A549 (cell line): Measurements from ENCODE around the gene ERP44. TPM values are rescaled to one million over a fixed set of nuclear protein-coding genes. Genes with fewer than 3 reads are reported as not detected.

Experiments
- ATAC-seq, 2 experiments: fragments of 200-7000 bp in 1 of 2; fragments of >200 bp in 1 of 2; cut with Nextera tagmentation in 1 of 2; cut with Tn5 transposase in 1 of 2; 3 replicates each; pipeline versions ENCODE4 v1.8.0 to v1.9.1; 2018 to 2020; ENCODE audit warnings: mild to moderate bottlenecking in 1 of 2, moderate library complexity in 1 of 2
- CTCF ChIA-PET: fragments of 300-600 bp; sonication (Branson Sonifier 250); formaldehyde crosslinking; extraction: SDS; loops from one replicate; lab custom pipeline; 2021; ENCODE audit warnings: antibody characterized with exemption, inconsistent platforms; lab: Yijun Ruan, JAX
- POLR2A ChIA-PET: fragments of 350-600 bp; formaldehyde crosslinking; extraction: SDS; loops from one replicate; lab custom pipeline; 2021; ENCODE audit warnings: antibody characterized with exemption, inconsistent platforms; lab: Yijun Ruan, JAX
- DNase-seq, 2 experiments: peaks; one replicate each; pipeline versions ENCODE4 v3.0.0 to v3.0.0-alpha.2; 2011 to 2016; ENCODE audit warnings: low read depth in 1 of 2, low spot score in 1 of 2
- FAIRE-seq: peaks from 2 replicates; lab custom pipeline; 2011; peaks lifted over from hg19 to GRCh38; lab: Jason Lieb, UNC
- H3K27ac ChIP-seq, 2 experiments: fragments of >200 bp; sonication (Bioruptor Twin); formaldehyde crosslinking; 3 replicates each; pipeline ENCODE4 v1.5.1; 2016 to 2017
- H3K4me1 ChIP-seq: fragments of >200 bp; sonication (Bioruptor Twin); formaldehyde crosslinking; 3 replicates; pipeline ENCODE4 v1.6.1; 2016
- H3K4me2 ChIP-seq: fragments of >200 bp; sonication (Bioruptor Twin); formaldehyde crosslinking; 3 replicates; pipeline ENCODE4 v1.6.1; 2016
- H3K4me3 ChIP-seq: fragments of >200 bp; sonication (Bioruptor Twin); formaldehyde crosslinking; 3 replicates; pipeline ENCODE4 v1.5.1; 2016
- H3K9me3 ChIP-seq: fragments of >200 bp; sonication (Bioruptor Twin); formaldehyde crosslinking; 3 replicates; pipeline ENCODE4 v1.6.1; 2016
- BCL3 ChIP-seq: fragments of >200 bp; sonication (Bioruptor Twin); formaldehyde crosslinking; IDR thresholded peaks from 3 replicates; pipeline ENCODE4 v1.6.1; 2016
- CBX2 ChIP-seq: fragments of 200-600 bp; sonication (generic); IDR thresholded peaks from 2 replicates; pipeline ENCODE4 v1.6.1; 2016; ENCODE audit warnings: low read depth, mild to moderate bottlenecking, borderline replicate concordance
- CBX8 ChIP-seq: fragments of 200-600 bp; sonication (generic); IDR thresholded peaks from 2 replicates; pipeline ENCODE4 v1.6.1; 2016
- CEBPB ChIP-seq, 2 experiments: fragments of >200 bp in 1 of 2; sonication (Bioruptor Twin) in 1 of 2; formaldehyde crosslinking in 1 of 2; IDR thresholded peaks; 2 replicates each; pipeline ENCODE4 v1.6.1; 2012 to 2016
- CHD4 ChIP-seq: fragments of 200-600 bp; sonication (generic); IDR thresholded peaks from 2 replicates; pipeline ENCODE4 v1.6.1; 2016; ENCODE audit warnings: antibody characterized with exemption, mild to moderate bottlenecking, borderline replicate concordance
- EHF ChIP-seq: fragments of 250-450 bp; sonication (Bioruptor Pico); IDR thresholded peaks from 2 replicates; pipeline ENCODE4 v1.5.0; 2020; ENCODE audit warnings: mild to moderate bottlenecking
- ELK1 ChIP-seq: fragments of 150-350 bp; IDR thresholded peaks from 2 replicates; pipeline ENCODE4 v1.6.1; 2014; ENCODE audit warnings: low read depth, mild to moderate bottlenecking, low read length
- EP300 ChIP-seq, 2 experiments: fragments of >200 bp; sonication (Bioruptor Twin); formaldehyde crosslinking; IDR thresholded peaks; 2 replicates in 1 of 2; 3 replicates in 1 of 2; pipeline ENCODE4 v1.6.1; 2016 to 2017
- ESRRA ChIP-seq: fragments of 150-350 bp; IDR thresholded peaks from 2 replicates; pipeline ENCODE4 v1.6.1; 2014; ENCODE audit warnings: mild to moderate bottlenecking, low read length, borderline replicate concordance
- FOSL2 ChIP-seq, 2 experiments: fragments of 450-650 bp in 1 of 2; fragments of >200 bp in 1 of 2; sonication (Bioruptor Twin) in 1 of 2; formaldehyde crosslinking; IDR thresholded peaks; 2 replicates each; pipeline versions ENCODE4 v1.5.0 to v1.6.1; 2016 to 2020; ENCODE audit warnings: mild to moderate bottlenecking in 1 of 2, moderate library complexity in 1 of 2
- GATA3 ChIP-seq: IDR thresholded peaks from 2 replicates; pipeline ENCODE4 v1.6.1; 2012; ENCODE audit warnings: borderline replicate concordance
- HDAC2 ChIP-seq: fragments of 200-600 bp; sonication (generic); IDR thresholded peaks from 2 replicates; pipeline ENCODE4 v1.6.1; 2016
- HMGXB4 ChIP-seq: fragments of 250-450 bp; sonication (Bioruptor Pico); IDR thresholded peaks from 2 replicates; pipeline ENCODE4 v1.5.0; 2021; ENCODE audit warnings: mild to moderate bottlenecking, moderate library complexity, borderline replicate concordance
- HOXA7 ChIP-seq: fragments of 250-450 bp; sonication (Bioruptor Pico); IDR thresholded peaks from 2 replicates; pipeline ENCODE4 v1.5.0; 2020; ENCODE audit warnings: mild to moderate bottlenecking, moderate library complexity
- HOXB13 ChIP-seq: fragments of 250-450 bp; sonication (Bioruptor Pico); IDR thresholded peaks from 2 replicates; pipeline ENCODE4 v1.5.0; 2020; ENCODE audit warnings: low read depth, mild to moderate bottlenecking, moderate library complexity
- KDM1A ChIP-seq: fragments of 200-600 bp; sonication (generic); IDR thresholded peaks from 2 replicates; pipeline ENCODE4 v1.6.1; 2016; ENCODE audit warnings: low read depth, mild to moderate bottlenecking
- MAX ChIP-seq: IDR thresholded peaks from 2 replicates; pipeline ENCODE4 v1.6.1; 2012
- MAZ ChIP-seq: fragments of 150-350 bp; IDR thresholded peaks from 2 replicates; pipeline ENCODE4 v1.6.1; 2014; ENCODE audit warnings: antibody characterized with exemption, low read depth, low read length, borderline replicate concordance
- POLR2A ChIP-seq: IDR thresholded peaks from 2 replicates; pipeline ENCODE4 v1.6.1; 2012; ENCODE audit warnings: mild to moderate bottlenecking, low read length
- RAD21 ChIP-seq, 2 experiments: fragments of >200 bp in 1 of 2; sonication (Bioruptor Twin) in 1 of 2; formaldehyde crosslinking in 1 of 2; IDR thresholded peaks in 1 of 2; conservative IDR thresholded peaks in 1 of 2; 2 replicates in 1 of 2; 3 replicates in 1 of 2; pipeline ENCODE4 v1.6.1; 2012 to 2018; ENCODE audit warnings: inconsistent platforms in 1 of 2
- RFX5 ChIP-seq: fragments of 450-650 bp; IDR thresholded peaks from 2 replicates; pipeline ENCODE4 v1.7.1; 2014; ENCODE audit warnings: antibody characterized with exemption, mild to moderate bottlenecking, moderate library complexity
- SMC3 ChIP-seq: fragments of >200 bp; sonication (Bioruptor Twin); formaldehyde crosslinking; IDR thresholded peaks from 3 replicates; pipeline ENCODE4 v1.6.1; 2018; ENCODE audit warnings: inconsistent platforms
- TFCP2L1 ChIP-seq: fragments of 250-450 bp; sonication (Bioruptor Pico); IDR thresholded peaks from 2 replicates; pipeline ENCODE4 v1.5.0; 2021; ENCODE audit warnings: mild to moderate bottlenecking
- TP53 ChIP-seq: fragments of 250-450 bp; sonication (Bioruptor Pico); IDR thresholded peaks from 2 replicates; pipeline ENCODE4 v1.5.0; 2021; ENCODE audit warnings: mild to moderate bottlenecking, moderate library complexity
- ZFP36 ChIP-seq: fragments of 450-650 bp; IDR thresholded peaks from 2 replicates; pipeline ENCODE4 v1.6.1; 2014; ENCODE audit warnings: borderline replicate concordance; ENCODE audit not compliant: partially characterized antibody
- ZNF302 ChIP-seq: fragments of 250-450 bp; sonication (Bioruptor Pico); IDR thresholded peaks from 2 replicates; pipeline ENCODE4 v1.9.0; 2021; ENCODE audit warnings: inconsistent platforms, mild to moderate bottlenecking, moderate library complexity
- ZSCAN20 ChIP-seq: fragments of 250-450 bp; sonication (Bioruptor Pico); IDR thresholded peaks from 2 replicates; pipeline ENCODE4 v1.8.0; 2022; ENCODE audit warnings: mild to moderate bottlenecking, moderate library complexity
- WGBS: methylation state at CpG from one replicate; pipeline ENCODE4 v1.1.6; 2017; ENCODE audit errors: missing lambda C conversion rate; 5-methylcytosine and 5-hydroxymethylcytosine counted together
- polyA plus RNA-seq, 4 experiments: library from polyadenylated mRNA; depleted of rRNA in 3 of 4; stranded (reverse); fragments of >200 nt; fragmentation: RNase III in 1 of 4; extraction: RNeasy Plus Mini Kit Qiagen cat#74134 plus additional on column Dnase treatment in 1 of 4; gene quantifications; 2 replicates in 3 of 4; 3 replicates in 1 of 4; pipeline ENCODE4 v1.2.3, GENCODE V29; 2011 to 2017

ERP44 gene
- polyA plus RNA-seq, 2 of the 4 experiments (the other 2 are of a cell fraction) = 12.4 to 19.4 TPM

- TF ChIP-seq MAZ = no peak
- no peak for TF ChIP-seq RFX5
- TF ChIP-seq CEBPB (IDR thresholded peaks at IDR 0.05) = no peak
- TF ChIP-seq GATA3 = no peak
- no peak for TF ChIP-seq CBX8
- TF ChIP-seq ZNF302 (CRISPR knock-in tag) = no peak
- TF ChIP-seq BCL3 = no peak
Observed at GRCh38 chr9:100086097-100086635, 12.6 kb downstream of the ERP44 start (continued).

- ATAC-seq (no peak), DNase-seq (no peak), FAIRE-seq (no peak)
- ChIA-PET POLR2A (no interaction called here), CTCF (interaction anchor here (1.0 kb wide), 1 partner anchor 47 kb away, joined by 3 read pairs; no protein-coding TSS in a partner anchor)
- Histone ChIP-seq H3K4me3 (no peak overlapping the region), H3K4me1 (peaks cover 7% of the 10 kb centered on the region; the same call in 1 of the 3 replicates), H3K9me3 (no peaks in the 10 kb centered on the region), H3K27ac (no peak overlapping the region), H3K4me2 (no peak overlapping the region)
- TF ChIP-seq HDAC2 (no peak), EHF (no peak), CBX2 (no peak)
- 85% methylated on average over 5 of the region's 5 CpGs for WGBS
Observed at GRCh38 chr9:100084734-100085133, 14.1 kb downstream of the ERP44 start.

GRCh38 chr9:100084128-100084453, 14.7 kb downstream of the ERP44 start:
- WGBS = 97% methylated on average over 1 of the region's 1 CpG
- DNase-seq = no peak
- no peak overlapping the region for H3K4me2 ChIP-seq
- no peaks in the 10 kb centered on the region for H3K9me3 ChIP-seq
- FAIRE-seq = no peak
- ChIA-PET CTCF (no interaction called here), POLR2A (no interaction called here)
- TF ChIP-seq ELK1 (no peak), TP53 (CRISPR knock-in tag) (no peak), POLR2A (no peak), ZFP36 (no peak), HOXB13 (CRISPR knock-in tag) (no peak), FOSL2 (IDR thresholded peaks at IDR 0.05) (no peak), FOSL2 (CRISPR knock-in tag; IDR thresholded peaks at IDR 0.05) (no peak), HOXA7 (no peak), EP300 (IDR thresholded peaks at IDR 0.05) (no peak), ESRRA (no peak)
- ATAC-seq = no peak
- no peak overlapping the region for H3K4me3 ChIP-seq
- H3K27ac ChIP-seq = no peak overlapping the region
- H3K4me1 ChIP-seq = peaks cover 7% of the 10 kb centered on the region; the same call in 1 of the 3 replicates

GRCh38 chr9:100083448-100084127, 15.2 kb downstream of the ERP44 start:
- 88% methylated on average over 5 of the region's 5 CpGs for WGBS
- peaks cover 7% of the 10 kb centered on the region; the same call in 1 of the 3 replicates for H3K4me1 ChIP-seq
- H3K9me3 ChIP-seq = no peaks in the 10 kb centered on the region
- H3K4me3 ChIP-seq = no peak overlapping the region
- no peak for TF ChIP-seq TFCP2L1
- TF ChIP-seq KDM1A = no peak
- TF ChIP-seq POLR2A = no peak
- TF ChIP-seq CHD4 = no peak
- TF ChIP-seq FOSL2 (IDR thresholded peaks at IDR 0.05) = no peak
- no peak for TF ChIP-seq FOSL2 (CRISPR knock-in tag; IDR thresholded peaks at IDR 0.05)
- TF ChIP-seq ESRRA = no peak
- TF ChIP-seq CBX2 = no peak
- no peak for TF ChIP-seq SMC3
- no peak for TF ChIP-seq RAD21 (conservative IDR thresholded peaks at IDR 0.05 in 1 of 2, IDR thresholded peaks at IDR 0.05 in 1 of 2)
- TF ChIP-seq MAX = no peak
- TF ChIP-seq CBX8 = no peak
- TF ChIP-seq MAZ = no peak
- no peak for TF ChIP-seq HMGXB4
- no peak for TF ChIP-seq ZSCAN20 (CRISPR knock-in tag)
- TF ChIP-seq HOXB13 (CRISPR knock-in tag) = no peak
- ChIA-PET CTCF (no interaction called here), POLR2A (no interaction called here)
- H3K27ac ChIP-seq = no peak overlapping the region
- DNase-seq = no peak
- no peak overlapping the region for H3K4me2 ChIP-seq
- no peak for ATAC-seq
- FAIRE-seq = no peak
